ENCODE data around the gene ZSWIM4.

DNA sequence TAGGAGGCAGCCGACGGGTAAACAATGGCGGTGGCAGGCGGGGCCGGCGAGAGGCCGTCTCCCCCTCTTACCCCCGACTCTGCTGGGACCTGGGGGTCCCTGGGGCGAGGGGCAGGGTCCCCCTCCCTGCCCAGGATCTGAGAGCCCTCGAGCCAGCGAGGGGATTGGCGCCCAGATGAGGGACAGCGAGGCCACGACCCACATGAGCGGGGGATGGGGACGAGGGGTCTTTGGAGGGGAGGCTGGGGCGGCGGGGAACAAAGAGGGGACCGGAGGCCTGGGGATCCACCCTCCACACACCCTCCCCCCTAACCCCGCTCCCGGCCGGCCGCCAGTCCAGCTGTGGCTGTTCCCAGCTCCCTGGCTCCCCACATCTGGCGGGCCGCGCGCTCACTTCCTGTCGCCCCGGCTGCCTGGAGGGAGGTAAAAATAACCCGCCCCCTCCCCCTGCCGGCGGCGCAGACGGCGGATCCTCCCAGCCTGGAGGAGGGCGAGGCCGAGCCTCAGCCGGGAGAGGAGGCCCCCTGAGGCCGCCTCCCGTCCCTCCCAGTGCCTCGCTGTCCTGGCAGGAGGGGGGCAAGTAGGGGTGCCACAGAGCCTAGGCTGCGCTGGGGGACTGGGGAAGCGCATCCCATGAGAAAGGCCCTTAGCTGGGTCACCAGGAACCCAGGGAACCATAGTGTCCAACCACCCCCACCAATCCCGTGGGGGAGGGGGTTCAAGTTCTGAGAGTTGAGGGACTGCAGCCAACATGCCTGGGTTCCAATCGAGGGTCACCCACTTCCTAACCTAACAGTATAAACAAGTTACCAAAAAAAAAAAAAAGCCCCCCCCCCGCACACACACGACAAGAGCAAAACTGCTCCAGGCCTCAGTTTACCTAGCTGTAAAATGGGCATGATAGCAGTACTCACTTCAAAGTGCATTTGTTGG lies 52.4 kb downstream of the ZSWIM4 start:
- TF ChIP-seq, protein P1, sequence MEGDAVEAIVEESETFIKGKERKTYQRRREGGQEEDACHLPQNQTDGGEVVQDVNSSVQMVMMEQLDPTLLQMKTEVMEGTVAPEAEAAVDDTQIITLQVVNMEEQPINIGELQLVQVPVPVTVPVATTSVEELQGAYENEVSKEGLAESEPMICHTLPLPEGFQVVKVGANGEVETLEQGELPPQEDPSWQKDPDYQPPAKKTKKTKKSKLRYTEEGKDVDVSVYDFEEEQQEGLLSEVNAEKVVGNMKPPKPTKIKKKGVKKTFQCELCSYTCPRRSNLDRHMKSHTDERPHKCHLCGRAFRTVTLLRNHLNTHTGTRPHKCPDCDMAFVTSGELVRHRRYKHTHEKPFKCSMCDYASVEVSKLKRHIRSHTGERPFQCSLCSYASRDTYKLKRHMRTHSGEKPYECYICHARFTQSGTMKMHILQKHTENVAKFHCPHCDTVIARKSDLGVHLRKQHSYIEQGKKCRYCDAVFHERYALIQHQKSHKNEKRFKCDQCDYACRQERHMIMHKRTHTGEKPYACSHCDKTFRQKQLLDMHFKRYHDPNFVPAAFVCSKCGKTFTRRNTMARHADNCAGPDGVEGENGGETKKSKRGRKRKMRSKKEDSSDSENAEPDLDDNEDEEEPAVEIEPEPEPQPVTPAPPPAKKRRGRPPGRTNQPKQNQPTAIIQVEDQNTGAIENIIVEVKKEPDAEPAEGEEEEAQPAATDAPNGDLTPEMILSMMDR (IDR thresholded peaks at IDR 0.05): peak in 4 of 7 experiments; percentile 7 to 55 (median 27)
- TF ChIP-seq EP300 (IDR thresholded peaks at IDR 0.05) (no peak), POLR2AphosphoS5 (IDR thresholded peaks at IDR 0.05) (peak; percentile 87 to 96 (median 89))

Data from stomach (tissue), 4 donors.